GM21576 (cell line): Measurements from ENCODE around the gene ROBO3.

Experiments
- ATAC-seq: cut with Tn5 transposase; IDR thresholded peaks from one replicate; pipeline ENCODE4 v1.9.1; 2021; ENCODE audit warnings: mild to moderate bottlenecking, moderate library complexity; ENCODE audit not compliant: unreplicated experiment

ROBO3 gene

GRCh38 chr11:124865181-124865901 is at the start of gene ROBO3:
TSS of gene ROBO3 (plus strand) at chr11:124865432. CDS start at chr11:124865578, 146 bp downstream.
- no peak for ATAC-seq

DNA sequence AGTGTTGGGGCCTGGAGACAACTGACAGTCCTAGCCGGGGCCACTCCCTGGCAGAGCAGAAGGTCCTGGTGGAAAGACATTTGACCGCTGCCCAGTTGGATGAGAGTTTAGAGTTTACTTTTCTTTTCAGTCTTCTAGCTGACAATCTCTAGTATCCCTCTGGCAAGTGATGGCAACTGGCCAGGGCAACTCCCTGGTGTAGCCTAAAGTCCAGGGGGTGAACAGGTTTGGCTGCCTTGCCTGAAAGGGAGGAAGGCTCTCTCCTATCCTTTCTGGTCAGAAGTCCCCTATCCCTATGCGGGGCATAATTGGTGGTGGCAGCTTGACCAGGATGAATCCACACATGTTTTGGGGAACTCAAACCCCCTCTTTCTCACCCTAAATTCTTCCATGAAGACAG is 48.2 kb upstream of the ROBO3 start:
- ATAC-seq, result no peak

DNA sequence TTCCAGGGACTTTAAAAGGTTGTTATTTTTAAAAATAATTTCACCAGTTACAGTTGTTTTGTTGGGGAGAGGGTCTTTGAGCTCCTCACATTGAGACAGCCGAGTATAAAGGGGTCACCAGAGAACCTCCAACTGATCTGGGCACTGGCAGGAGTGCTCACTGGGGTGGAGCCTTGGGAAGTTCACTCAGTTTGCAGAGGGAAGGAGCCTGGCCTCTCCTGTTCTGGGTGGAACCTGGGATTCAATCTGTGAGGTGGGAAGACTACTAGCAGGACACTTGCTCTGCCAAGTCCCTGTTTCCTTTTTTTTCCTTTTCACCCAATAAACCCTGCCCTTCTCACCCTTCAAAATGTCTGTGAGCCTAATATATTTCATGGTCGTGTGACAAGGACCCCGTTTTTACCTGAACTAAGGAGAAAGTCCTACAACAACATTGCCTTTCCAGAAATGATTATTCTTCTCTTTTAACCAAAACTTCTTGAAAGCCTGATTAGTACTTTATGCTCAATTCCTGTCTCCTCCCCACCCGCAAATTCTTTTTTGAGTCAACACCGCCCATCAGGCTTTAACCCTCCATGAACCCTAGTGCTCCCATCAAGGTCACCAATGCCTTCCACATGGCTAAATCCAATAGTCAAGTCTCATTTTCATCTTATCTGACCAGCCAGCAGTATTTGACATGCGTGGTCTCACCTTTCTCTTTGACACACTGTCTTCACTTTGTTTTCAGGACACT is 43.1 kb upstream of the ROBO3 start:
- no peak for ATAC-seq

- ATAC-seq, result no peak
Observed at GRCh38 chr11:124823512-124824376, 41.5 kb upstream of the ROBO3 start.

- ATAC-seq, result no peak
Observed at GRCh38 chr11:124825876-124826275, 39.4 kb upstream of the ROBO3 start.

GRCh38 chr11:124829986-124830385 is 35.2 kb upstream of the ROBO3 start:
- no peak for ATAC-seq

GRCh38 chr11:124830749-124831148 is 34.5 kb upstream of the ROBO3 start:
- no peak for ATAC-seq

DNA sequence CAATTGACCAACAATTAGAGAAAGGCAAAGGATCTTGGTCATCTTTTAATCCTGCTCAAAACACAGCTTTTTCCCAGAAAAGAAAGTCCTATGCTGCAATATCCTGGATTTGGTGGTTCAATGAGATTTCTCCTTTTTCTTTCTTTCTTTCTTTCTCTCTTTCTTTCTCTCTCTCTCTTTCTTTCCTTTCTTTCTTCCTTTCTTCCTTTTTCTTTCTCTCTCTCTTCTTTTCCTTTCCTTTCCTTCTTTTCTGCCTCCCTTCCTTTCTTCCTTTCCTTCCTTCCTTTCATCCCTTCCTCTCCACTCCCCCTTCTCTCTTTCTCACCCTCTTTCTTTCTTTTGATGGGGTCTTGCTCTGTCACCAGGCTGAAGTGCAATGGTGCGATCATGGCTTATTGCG is 33.3 kb upstream of the ROBO3 start:
- no peak for ATAC-seq

GRCh38 chr11:124832571-124832970 is 32.7 kb upstream of the ROBO3 start:
- ATAC-seq, result no peak

DNA sequence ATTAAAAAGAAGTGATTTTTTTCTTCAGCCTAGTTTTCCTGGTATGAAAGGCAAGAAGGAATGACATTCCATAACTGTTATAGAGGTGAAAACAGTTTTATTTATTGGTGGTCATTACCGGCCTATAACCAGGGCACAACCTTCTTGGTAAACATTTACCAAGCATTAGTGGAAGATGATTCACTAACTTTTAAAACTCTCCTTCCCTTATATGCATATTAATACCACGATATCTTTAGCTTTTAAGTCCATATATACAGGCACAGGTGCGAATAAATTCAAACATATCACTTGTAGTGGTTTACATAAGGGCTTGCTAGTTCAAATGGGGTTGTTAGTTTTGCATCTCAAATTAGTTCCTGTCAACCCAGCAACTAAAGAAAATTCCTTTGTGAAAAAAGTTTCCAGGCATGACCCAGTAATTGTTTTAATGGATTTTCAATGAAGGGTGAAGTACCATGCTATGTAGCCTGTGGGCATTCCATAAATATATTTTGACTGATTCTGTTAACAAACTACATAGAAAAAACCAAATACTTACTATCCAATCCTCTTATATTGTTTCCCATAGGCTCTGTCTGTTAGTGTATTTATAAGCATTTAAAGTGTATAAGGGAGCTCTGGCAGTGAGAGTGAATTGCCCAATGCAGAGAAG is 30.6 kb upstream of the ROBO3 start:
- no peak for ATAC-seq

GRCh38 chr11:124835918-124836317 is 29.3 kb upstream of the ROBO3 start:
- ATAC-seq, result no peak

DNA sequence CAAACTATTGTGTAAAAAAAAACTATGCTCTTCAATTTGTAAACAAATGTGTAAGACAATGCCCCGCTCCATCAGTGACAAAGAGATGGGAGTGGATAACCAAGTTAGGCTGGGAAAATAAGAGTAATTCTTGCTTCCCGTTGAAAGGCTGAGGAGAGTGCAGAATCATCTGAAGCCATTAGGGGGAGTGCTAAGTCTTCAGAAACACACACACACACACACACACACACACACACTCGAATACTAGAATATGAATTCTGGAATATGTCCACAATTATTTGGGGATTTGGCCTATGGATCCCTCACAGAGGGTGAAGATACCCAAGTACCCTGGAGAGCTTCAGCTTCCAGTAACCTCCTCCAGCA is 27.8 kb upstream of the ROBO3 start:
- ATAC-seq, result peak; percentile 43

DNA sequence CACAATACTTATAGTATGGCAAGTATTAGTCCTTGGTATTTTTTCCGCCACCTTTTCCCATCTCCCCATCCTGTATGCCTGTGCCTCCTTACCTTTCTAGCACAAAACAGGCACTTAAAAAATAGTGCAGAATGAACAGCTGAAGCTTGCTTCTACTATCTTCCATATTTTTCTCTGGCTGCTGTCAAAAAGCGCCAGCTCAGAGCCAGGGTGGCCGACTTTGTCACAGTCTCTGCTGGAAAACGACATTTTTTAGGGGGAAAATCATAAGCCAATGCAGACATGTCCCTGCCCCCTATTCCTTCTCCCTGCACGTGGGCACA is 26.5 kb upstream of the ROBO3 start:
- ATAC-seq, result no peak

GRCh38 chr11:124839128-124839971 is 25.9 kb upstream of the ROBO3 start:
- no peak for ATAC-seq

GRCh38 chr11:124839972-124840621 is 25.1 kb upstream of the ROBO3 start:
- no peak for ATAC-seq

DNA sequence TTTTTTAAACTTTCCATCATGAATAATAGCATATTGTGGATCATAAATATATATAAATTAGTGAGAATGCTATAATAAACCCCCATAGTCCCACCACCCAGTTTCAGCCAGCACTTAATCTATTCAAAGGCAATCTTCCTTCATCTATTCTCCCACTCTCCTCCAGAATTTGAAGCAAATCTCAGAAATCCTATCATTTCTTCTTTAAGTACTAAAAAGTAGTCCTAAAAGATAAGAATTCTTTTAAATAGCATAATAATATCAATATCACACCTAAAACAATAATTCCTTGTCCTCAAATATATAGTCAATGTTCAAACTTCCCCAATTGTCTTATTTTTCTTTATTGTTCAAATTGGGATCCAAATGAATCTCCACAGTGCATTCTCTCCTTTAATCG is 24.6 kb upstream of the ROBO3 start:
- ATAC-seq, result no peak

GRCh38 chr11:124841201-124841600 is 24.0 kb upstream of the ROBO3 start:
- no peak for ATAC-seq

DNA sequence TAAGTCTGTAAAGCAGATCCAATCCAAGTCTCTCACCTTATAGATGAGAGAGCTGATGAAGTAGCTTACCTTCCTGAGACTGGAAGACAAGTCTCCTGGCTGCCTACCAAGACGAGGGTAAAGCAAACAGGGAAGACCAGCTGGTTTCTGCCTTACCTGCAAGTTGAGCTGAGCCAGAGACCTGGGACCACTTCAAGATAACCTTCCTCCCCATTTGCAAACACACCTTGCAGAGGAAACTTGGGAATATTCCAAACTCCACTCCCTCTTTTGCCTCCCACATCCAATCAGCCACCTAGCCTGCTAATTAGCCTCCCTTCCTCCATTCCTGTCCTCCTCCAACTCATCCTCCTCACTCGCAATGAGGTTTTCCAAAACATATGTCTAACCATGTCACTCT is 23.4 kb upstream of the ROBO3 start:
- no peak for ATAC-seq

DNA sequence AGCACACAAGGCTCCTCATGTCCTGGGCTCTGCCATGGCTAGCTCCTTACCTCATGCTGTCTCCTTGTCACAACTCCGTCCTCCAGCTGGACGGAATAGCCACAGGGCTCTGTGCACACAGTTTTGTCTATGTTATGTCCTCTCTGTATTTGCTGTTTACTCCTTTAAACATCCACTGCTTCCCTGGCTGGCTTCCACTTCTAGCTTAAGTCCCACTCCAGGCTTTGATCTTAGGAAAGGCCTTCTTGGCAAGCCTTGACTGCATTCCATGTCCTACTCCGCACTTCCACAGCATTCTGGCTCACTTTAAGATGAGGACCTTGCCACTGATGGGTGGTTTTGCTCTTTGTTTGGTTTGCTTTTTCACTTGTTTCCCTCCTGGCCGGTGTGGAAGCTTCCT is 22.9 kb upstream of the ROBO3 start:
- no peak for ATAC-seq

- ATAC-seq, result no peak
Observed at GRCh38 chr11:124843616-124843910, 21.7 kb upstream of the ROBO3 start.
